K562 (cell line): Measurements from ENCODE around the gene CTDSPL2.

ENCODE experiments used
- ELF4 ChIP-seq: fragments of 450-650 bp; formaldehyde crosslinking; IDR thresholded peaks from 2 replicates; pipeline ENCODE4 v1.4.0; 2022; ENCODE audit warnings: missing genetic modification characterization
- MED1 ChIP-seq: sonication (generic); formaldehyde crosslinking; IDR thresholded peaks from 2 replicates; pipeline ENCODE4 v1.8.1; 2023; ENCODE audit warnings: missing genetic modification reagents, borderline replicate concordance
- NFE2 ChIP-seq: IDR thresholded peaks from 2 replicates; pipeline ENCODE4 v1.6.1; 2014; ENCODE audit warnings: antibody characterized with exemption, low read depth
- PHF21A ChIP-seq: fragments of 450-650 bp; IDR thresholded peaks from 2 replicates; pipeline ENCODE4 v1.6.1; 2017; ENCODE audit warnings: low read depth, borderline replicate concordance
- SRF ChIP-seq, 2 experiments: fragments of 250-450, 450-650 bp in 1 of 2; sonication (Bioruptor Pico) in 1 of 2; sonication (generic) in 1 of 2; formaldehyde crosslinking; IDR thresholded peaks; 2 replicates each; pipeline versions ENCODE4 v1.5.0 to v1.5.1; 2020 to 2022; ENCODE audit warnings: mild to moderate bottlenecking in 1 of 2, missing genetic modification reagents in 1 of 2

- TF ChIP-seq NFE2 (no peak), MED1 (CRISPR knock-in tag) (no peak), PHF21A (0 out of 2 replicates have a peak, but pooled peaks have one; percentile 49), SRF (CRISPR knock-in tag; IDR thresholded peaks at IDR 0.05) (no peak), ELF4 (no peak)
Observed at GRCh38 chr15:44427756-44428724, 611 bp downstream of the CTDSPL2 start.
